SK-N-SH treated with all-trans-retinoic acid at 6 μM for 48 hours (cell line): Measurements from ENCODE around the gene GPR132.

Experiments
- ATAC-seq: fragments of 200-7000 bp; cut with Tn5 transposase; 3 replicates; pipeline ENCODE4 v1.9.1; 2020; ENCODE audit warnings: mild to moderate bottlenecking, moderate library complexity
- ARNTL ChIP-seq: fragments of 450-650 bp; formaldehyde crosslinking; IDR thresholded peaks from 2 replicates; pipeline ENCODE4 v1.5.0; 2020; ENCODE audit warnings: low read depth, mild to moderate bottlenecking, moderate library complexity, borderline replicate concordance
- BACH2 ChIP-seq: fragments of 250-450 bp; sonication (Bioruptor Pico); IDR thresholded peaks from 2 replicates; pipeline ENCODE4 v1.9.0; 2021; ENCODE audit warnings: mild to moderate bottlenecking, borderline replicate concordance
- CREB5 ChIP-seq: fragments of 250-450 bp; sonication (Bioruptor Pico); IDR thresholded peaks from 2 replicates; pipeline ENCODE4 v1.5.1; 2020; ENCODE audit warnings: low read depth, mild to moderate bottlenecking, moderate library complexity
- CSDC2 ChIP-seq: fragments of 250-450 bp; sonication (Bioruptor Pico); IDR thresholded peaks from 2 replicates; pipeline ENCODE4 v1.5.0; 2020; ENCODE audit warnings: mild to moderate bottlenecking, moderate library complexity
- ESRRG ChIP-seq: fragments of 250-450 bp; sonication (Bioruptor Pico); IDR thresholded peaks from 2 replicates; pipeline ENCODE4 v1.6.1; 2021; ENCODE audit warnings: mild to moderate bottlenecking
- GLIS3 ChIP-seq: fragments of 250-450 bp; sonication (Bioruptor Pico); IDR thresholded peaks from 2 replicates; pipeline ENCODE4 v1.5.0; 2020; ENCODE audit warnings: mild to moderate bottlenecking, moderate library complexity
- ISL1 ChIP-seq: fragments of 250-450 bp; sonication (Bioruptor Pico); IDR thresholded peaks from 2 replicates; pipeline ENCODE4 v2.1.2; 2022; ENCODE audit warnings: mild to moderate bottlenecking, moderate library complexity
- OSR1 ChIP-seq: fragments of 250-450 bp; sonication (Bioruptor Pico); IDR thresholded peaks from 2 replicates; pipeline ENCODE4 v1.8.0; 2022; ENCODE audit warnings: moderate library complexity, mild to moderate bottlenecking, inconsistent platforms
- PATZ1 ChIP-seq: fragments of 250-450 bp; sonication (Bioruptor Pico); IDR thresholded peaks from 2 replicates; pipeline ENCODE4 v1.8.0; 2020; ENCODE audit warnings: mild to moderate bottlenecking, moderate library complexity, borderline replicate concordance
- RARB ChIP-seq: fragments of 250-450 bp; sonication (Bioruptor Pico); IDR thresholded peaks from 2 replicates; pipeline ENCODE4 v1.8.0; 2021; ENCODE audit warnings: mild to moderate bottlenecking, moderate library complexity
- SNAI2 ChIP-seq: fragments of 250-450 bp; sonication (Bioruptor Pico); IDR thresholded peaks from 2 replicates; pipeline ENCODE4 v1.5.0; 2020; ENCODE audit warnings: mild to moderate bottlenecking, moderate library complexity
- TOX ChIP-seq: fragments of 250-450 bp; sonication (Bioruptor Pico); IDR thresholded peaks from 2 replicates; pipeline ENCODE4 v1.8.0; 2021; ENCODE audit warnings: mild to moderate bottlenecking, moderate library complexity, borderline replicate concordance
- TSHZ2 ChIP-seq: fragments of 250-450 bp; sonication (Bioruptor Pico); IDR thresholded peaks from 2 replicates; pipeline ENCODE4 v1.5.0; 2020; ENCODE audit warnings: mild to moderate bottlenecking, moderate library complexity
- ZC3H10 ChIP-seq: fragments of 250-450 bp; sonication (Bioruptor Pico); IDR thresholded peaks from 2 replicates; pipeline ENCODE4 v1.5.1; 2021; ENCODE audit warnings: mild to moderate bottlenecking, moderate library complexity
- ZFP3 ChIP-seq: fragments of 250-450 bp; sonication (Bioruptor Pico); IDR thresholded peaks from 2 replicates; pipeline ENCODE4 v1.5.0; 2020; ENCODE audit warnings: mild to moderate bottlenecking, moderate library complexity
- ZFP30 ChIP-seq: fragments of 450-650 bp; formaldehyde crosslinking; IDR thresholded peaks from 2 replicates; pipeline ENCODE4 v1.5.0; 2022; ENCODE audit warnings: mild to moderate bottlenecking, moderate library complexity
- ZNF565 ChIP-seq: fragments of 450-650 bp; formaldehyde crosslinking; conservative IDR thresholded peaks from 2 replicates; pipeline ENCODE4 v1.5.0; 2020; ENCODE audit warnings: low read depth, mild to moderate bottlenecking, moderate library complexity
- ZNF8 ChIP-seq: fragments of 450-650 bp; formaldehyde crosslinking; IDR thresholded peaks from 2 replicates; pipeline ENCODE4 v1.5.0; 2020; ENCODE audit warnings: mild to moderate bottlenecking, moderate library complexity
- TF ChIP-seq, protein P1 (sequence below): fragments of 250-450 bp; sonication (Bioruptor Pico); IDR thresholded peaks from 2 replicates; pipeline ENCODE4 v1.5.1; 2021; ENCODE audit warnings: mild to moderate bottlenecking, moderate library complexity
- TF ChIP-seq, protein P2 (sequence below): fragments of 250-450 bp; sonication (Bioruptor Pico); IDR thresholded peaks from 2 replicates; pipeline ENCODE4 v1.8.0; 2021; ENCODE audit warnings: low read depth, mild to moderate bottlenecking, moderate library complexity, borderline replicate concordance

GPR132 gene

DNA sequence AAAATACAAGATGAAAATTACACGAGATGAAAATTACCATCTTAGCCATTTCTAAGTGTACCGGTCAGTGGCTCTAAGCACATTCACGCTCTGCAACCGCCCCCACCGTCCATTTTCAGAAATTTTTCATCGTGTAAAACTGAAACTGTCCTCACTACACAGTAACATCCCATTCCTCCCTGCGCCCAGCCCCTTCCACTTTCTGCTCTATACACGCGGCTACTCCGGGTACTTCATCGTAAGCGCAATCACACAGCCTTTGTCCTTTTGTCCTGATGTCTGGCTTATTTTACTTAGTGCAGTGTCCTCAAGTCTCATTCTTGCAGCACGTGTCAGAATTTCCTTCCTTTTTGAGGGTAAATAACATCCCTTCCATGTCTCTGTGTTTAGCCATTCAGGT is 3.6 kb upstream of the GPR132 start:
- TF ChIP-seq, protein P1, sequence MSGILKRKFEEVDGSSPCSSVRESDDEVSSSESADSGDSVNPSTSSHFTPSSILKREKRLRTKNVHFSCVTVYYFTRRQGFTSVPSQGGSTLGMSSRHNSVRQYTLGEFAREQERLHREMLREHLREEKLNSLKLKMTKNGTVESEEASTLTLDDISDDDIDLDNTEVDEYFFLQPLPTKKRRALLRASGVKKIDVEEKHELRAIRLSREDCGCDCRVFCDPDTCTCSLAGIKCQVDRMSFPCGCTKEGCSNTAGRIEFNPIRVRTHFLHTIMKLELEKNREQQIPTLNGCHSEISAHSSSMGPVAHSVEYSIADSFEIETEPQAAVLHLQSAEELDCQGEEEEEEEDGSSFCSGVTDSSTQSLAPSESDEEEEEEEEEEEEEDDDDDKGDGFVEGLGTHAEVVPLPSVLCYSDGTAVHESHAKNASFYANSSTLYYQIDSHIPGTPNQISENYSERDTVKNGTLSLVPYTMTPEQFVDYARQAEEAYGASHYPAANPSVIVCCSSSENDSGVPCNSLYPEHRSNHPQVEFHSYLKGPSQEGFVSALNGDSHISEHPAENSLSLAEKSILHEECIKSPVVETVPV, result no peak
- TF ChIP-seq ZFP3 (CRISPR knock-in tag) (no peak), ESRRG (CRISPR knock-in tag) (no peak), TSHZ2 (CRISPR knock-in tag) (no peak), ISL1 (no peak), SNAI2 (CRISPR knock-in tag) (no peak), ZNF565 (CRISPR knock-in tag) (no peak), ZFP30 (CRISPR knock-in tag) (no peak), TOX (no peak), ZNF8 (CRISPR knock-in tag) (no peak), CREB5 (CRISPR knock-in tag) (no peak), PATZ1 (CRISPR knock-in tag) (no peak), ZC3H10 (CRISPR knock-in tag) (no peak), ARNTL (CRISPR knock-in tag) (no peak), OSR1 (CRISPR knock-in tag) (no peak), GLIS3 (CRISPR knock-in tag) (no peak), CSDC2 (CRISPR knock-in tag) (no peak), RARB (CRISPR knock-in tag) (no peak)
- TF ChIP-seq, protein P2, sequence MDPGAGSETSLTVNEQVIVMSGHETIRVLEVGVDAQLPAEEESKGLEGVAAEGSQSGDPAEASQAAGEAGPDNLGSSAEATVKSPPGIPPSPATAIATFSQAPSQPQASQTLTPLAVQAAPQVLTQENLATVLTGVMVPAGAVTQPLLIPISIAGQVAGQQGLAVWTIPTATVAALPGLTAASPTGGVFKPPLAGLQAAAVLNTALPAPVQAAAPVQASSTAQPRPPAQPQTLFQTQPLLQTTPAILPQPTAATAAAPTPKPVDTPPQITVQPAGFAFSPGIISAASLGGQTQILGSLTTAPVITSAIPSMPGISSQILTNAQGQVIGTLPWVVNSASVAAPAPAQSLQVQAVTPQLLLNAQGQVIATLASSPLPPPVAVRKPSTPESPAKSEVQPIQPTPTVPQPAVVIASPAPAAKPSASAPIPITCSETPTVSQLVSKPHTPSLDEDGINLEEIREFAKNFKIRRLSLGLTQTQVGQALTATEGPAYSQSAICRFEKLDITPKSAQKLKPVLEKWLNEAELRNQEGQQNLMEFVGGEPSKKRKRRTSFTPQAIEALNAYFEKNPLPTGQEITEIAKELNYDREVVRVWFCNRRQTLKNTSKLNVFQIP, result no peak
- ATAC-seq, result no peak

DNA sequence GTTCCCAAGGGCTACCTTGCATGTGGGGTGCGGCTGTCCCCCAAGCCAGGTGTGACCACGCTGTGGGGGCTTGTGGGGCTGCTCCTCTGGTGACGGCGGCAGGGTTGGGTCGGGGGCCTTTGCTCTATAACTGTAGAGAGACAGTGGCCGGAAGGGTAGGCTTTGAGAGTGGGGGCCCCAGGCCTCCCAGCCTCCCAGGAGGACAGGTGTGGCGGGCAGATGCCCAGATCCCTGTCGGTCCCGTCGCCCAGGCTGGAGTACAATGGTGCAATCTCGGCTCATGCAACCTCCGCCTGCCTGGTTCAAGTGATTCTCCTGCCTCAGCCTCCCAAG is 2.7 kb upstream of the GPR132 start:
- TF ChIP-seq GLIS3 (CRISPR knock-in tag) (no peak), ZC3H10 (CRISPR knock-in tag) (no peak), CREB5 (CRISPR knock-in tag) (no peak), ZFP3 (CRISPR knock-in tag) (no peak), TSHZ2 (CRISPR knock-in tag) (no peak), BACH2 (CRISPR knock-in tag) (no peak), PATZ1 (CRISPR knock-in tag) (no peak), CSDC2 (CRISPR knock-in tag) (no peak), RARB (CRISPR knock-in tag) (no peak), ZNF8 (CRISPR knock-in tag) (no peak), SNAI2 (CRISPR knock-in tag) (no peak)
- TF ChIP-seq, protein P2, result no peak
- ATAC-seq, result no peak
